Fibroblast of mammary gland (primary cell): Measurements from ENCODE around the gene ENPP1.

Experiments
- DNase-seq: peaks from one replicate; pipeline ENCODE4 v3.0.0-alpha.2; 2010; ENCODE audit warnings: low read depth
- H3K4me3 ChIP-seq: 2 replicates; pipeline ENCODE4 v1.5.1; 2011; ENCODE audit warnings: low read depth, mild to moderate bottlenecking, low read length, moderate library complexity; ENCODE audit not compliant: control insufficient read depth
- TF ChIP-seq, protein P1 (sequence below): conservative IDR thresholded peaks from 2 replicates; pipeline ENCODE4 v1.5.1; 2011; ENCODE audit warnings: low read depth, low read length, inconsistent platforms; ENCODE audit not compliant: control insufficient read depth, insufficient read depth

The ENPP1 gene

GRCh38 chr6:131808460-131809269, 845 bp downstream of the ENPP1 start:
- DNase-seq = no peak
- H3K4me3 ChIP-seq = peak overlapping the region; percentile 67
- TF ChIP-seq, protein P1, sequence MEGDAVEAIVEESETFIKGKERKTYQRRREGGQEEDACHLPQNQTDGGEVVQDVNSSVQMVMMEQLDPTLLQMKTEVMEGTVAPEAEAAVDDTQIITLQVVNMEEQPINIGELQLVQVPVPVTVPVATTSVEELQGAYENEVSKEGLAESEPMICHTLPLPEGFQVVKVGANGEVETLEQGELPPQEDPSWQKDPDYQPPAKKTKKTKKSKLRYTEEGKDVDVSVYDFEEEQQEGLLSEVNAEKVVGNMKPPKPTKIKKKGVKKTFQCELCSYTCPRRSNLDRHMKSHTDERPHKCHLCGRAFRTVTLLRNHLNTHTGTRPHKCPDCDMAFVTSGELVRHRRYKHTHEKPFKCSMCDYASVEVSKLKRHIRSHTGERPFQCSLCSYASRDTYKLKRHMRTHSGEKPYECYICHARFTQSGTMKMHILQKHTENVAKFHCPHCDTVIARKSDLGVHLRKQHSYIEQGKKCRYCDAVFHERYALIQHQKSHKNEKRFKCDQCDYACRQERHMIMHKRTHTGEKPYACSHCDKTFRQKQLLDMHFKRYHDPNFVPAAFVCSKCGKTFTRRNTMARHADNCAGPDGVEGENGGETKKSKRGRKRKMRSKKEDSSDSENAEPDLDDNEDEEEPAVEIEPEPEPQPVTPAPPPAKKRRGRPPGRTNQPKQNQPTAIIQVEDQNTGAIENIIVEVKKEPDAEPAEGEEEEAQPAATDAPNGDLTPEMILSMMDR = no peak

- no peak overlapping the region for H3K4me3 ChIP-seq
- no peak for DNase-seq
- TF ChIP-seq, protein P1 = no peak
Observed at GRCh38 chr6:131811500-131811899, 3.7 kb downstream of the ENPP1 start.

DNA sequence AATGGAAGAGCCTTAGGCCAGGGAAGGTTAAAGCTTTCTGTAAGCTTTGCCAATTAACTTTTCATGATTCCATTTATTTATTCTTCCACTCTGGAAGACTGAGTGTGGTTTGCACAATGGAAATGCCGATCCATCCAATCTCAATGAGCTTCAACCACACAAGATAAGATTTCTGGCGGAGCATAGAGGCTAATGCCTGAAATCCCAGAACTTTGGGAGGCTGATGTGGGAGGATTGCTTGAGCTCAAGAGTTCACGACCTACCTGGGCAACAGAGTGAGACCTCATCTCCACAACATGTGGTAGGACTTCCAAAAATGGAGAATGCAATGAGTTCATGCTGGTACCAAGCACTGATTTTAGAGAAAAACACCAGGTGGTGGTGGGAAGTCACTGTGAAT, 6.2 kb downstream of the ENPP1 start:
- H3K4me3 ChIP-seq = no peak overlapping the region
- no peak for DNase-seq
- TF ChIP-seq, protein P1 = no peak

DNA sequence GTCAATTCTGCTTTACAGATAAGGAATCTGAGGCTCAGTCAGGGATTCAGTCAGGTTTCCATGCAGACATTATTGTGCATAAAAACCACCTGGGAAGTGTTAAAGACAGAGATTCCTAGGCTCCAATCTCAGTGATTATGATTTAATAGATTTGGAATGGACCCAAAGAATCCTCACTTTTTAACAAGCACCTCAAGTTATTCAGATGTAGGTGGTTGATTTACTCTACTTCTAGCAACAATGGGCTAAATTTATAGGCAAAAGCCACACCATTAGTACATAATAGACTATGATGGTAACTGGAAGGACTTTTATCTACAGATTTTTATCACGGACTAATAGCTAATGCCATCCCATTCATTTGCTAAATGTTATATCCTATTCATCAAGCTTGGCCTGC, 9.0 kb downstream of the ENPP1 start:
- DNase-seq = no peak
- TF ChIP-seq, protein P1 = no peak
- no peak overlapping the region for H3K4me3 ChIP-seq

- no peak overlapping the region for H3K4me3 ChIP-seq
- TF ChIP-seq, protein P1 = no peak
- DNase-seq = peak; percentile 79
Observed at GRCh38 chr6:131819572-131820124, 11.8 kb downstream of the ENPP1 start.

- TF ChIP-seq, protein P1 = no peak
- no peak for DNase-seq
- no peak overlapping the region for H3K4me3 ChIP-seq
Observed at GRCh38 chr6:131821010-131821807, 13.4 kb downstream of the ENPP1 start.
